ENCODE measurements around the gene NUFIP2. TPM values are rescaled to one million over a fixed set of nuclear protein-coding genes. Genes with fewer than 3 reads are reported as not detected.

Gene NUFIP2
- total and polyA plus RNA-seq, 4 donors, result 2.7 to 30.2 (median 14.5) TPM

GRCh38 chr17:29212094-29212631, 81.8 kb downstream of the NUFIP2 start (continued):
- TF ChIP-seq YY1 (IDR thresholded peaks at IDR 0.05) (no peak), JUND (IDR thresholded peaks at IDR 0.05) (no peak), EGR1 (IDR thresholded peaks at IDR 0.05; ENCODE audit: low read depth in 2 of 2) (no peak)

GRCh38 chr17:29210879-29211278, 83.1 kb downstream of the NUFIP2 start:
- WGBS, result 80% methylated on average over 2 of the region's 2 CpGs
- Histone ChIP-seq H3K4me1 (ENCODE audit: control insufficient read depth in 4 of 4, insufficient read depth in 4 of 4, low read length in 3 of 4) (no peaks in the 10 kb centered on the region), H3K9me3 (ENCODE audit: control insufficient read depth in 4 of 4, low read length in 3 of 4) (no peaks in the 10 kb centered on the region), H3K4me3 (ENCODE audit: low read depth in 1 of 3, low read length in 3 of 3) (no peak overlapping the region), H3K27me3 (ENCODE audit: control insufficient read depth in 4 of 4, insufficient read depth in 4 of 4, low read length in 3 of 4) (no peaks in the 10 kb centered on the region), H3K9ac (ENCODE audit: low read depth in 1 of 2, low read length in 2 of 2) (no peak overlapping the region), H3K27ac (ENCODE audit: low read depth in 1 of 2, low read length in 2 of 2) (no peak overlapping the region), H3K36me3 (ENCODE audit: control insufficient read depth in 4 of 4, insufficient read depth in 3 of 4, low read depth in 1 of 4, low read length in 3 of 4) (no peaks in the 10 kb centered on the region)
- TF ChIP-seq FOXA2 (IDR thresholded peaks at IDR 0.05) (no peak), ZBTB33 (IDR thresholded peaks at IDR 0.05) (no peak)
- DNase-seq (ENCODE audit: low spot score), result no peak

GRCh38 chr17:29209073-29209472, 84.9 kb downstream of the NUFIP2 start:
- H3K4me3 ChIP-seq (ENCODE audit: low read depth in 1 of 3, low read length in 3 of 3), result no peak overlapping the region
- no peak overlapping the region for H3K9ac ChIP-seq (ENCODE audit: low read depth in 1 of 2, low read length in 2 of 2)
- H3K36me3 ChIP-seq (ENCODE audit: control insufficient read depth in 4 of 4, insufficient read depth in 3 of 4, low read depth in 1 of 4, low read length in 3 of 4), result no peaks in the 10 kb centered on the region
- no peaks in the 10 kb centered on the region for H3K9me3 ChIP-seq (ENCODE audit: control insufficient read depth in 4 of 4, low read length in 3 of 4)
- no peaks in the 10 kb centered on the region for H3K27me3 ChIP-seq (ENCODE audit: control insufficient read depth in 4 of 4, insufficient read depth in 4 of 4, low read length in 3 of 4)
- TF ChIP-seq TAF1 (conservative IDR thresholded peaks at IDR 0.05) (no peak), FOXA2 (IDR thresholded peaks at IDR 0.05) (no peak), GABPA (IDR thresholded peaks at IDR 0.05 in 1 of 2, conservative IDR thresholded peaks at IDR 0.05 in 1 of 2) (no peak), EGR1 (IDR thresholded peaks at IDR 0.05; ENCODE audit: low read depth in 2 of 2) (no peak), REST (IDR thresholded peaks at IDR 0.05) (no peak), SP1 (IDR thresholded peaks at IDR 0.05) (no peak), HNF4A (conservative IDR thresholded peaks at IDR 0.05) (no peak), MAX (IDR thresholded peaks at IDR 0.05) (no peak), CTCF (IDR thresholded peaks at IDR 0.05; ENCODE audit: low read depth, low read length, missing input control) (no peak)
- no peaks in the 10 kb centered on the region for H3K4me1 ChIP-seq (ENCODE audit: control insufficient read depth in 4 of 4, insufficient read depth in 4 of 4, low read length in 3 of 4)
- no peak overlapping the region for H3K27ac ChIP-seq (ENCODE audit: low read depth in 1 of 2, low read length in 2 of 2)
- 95% methylated on average over 5 of the region's 5 CpGs for WGBS
- DNase-seq (ENCODE audit: low spot score), result no peak
